Amniotic epithelial cell (primary cell): ENCODE data around the gene PFN4.
A peak's percentile ranks its signal among the peaks of the same experiment; 100 is the strongest.
"Not testable (repeated sequence)": the region's sequence is repeated elsewhere in the genome, so short reads cannot be mapped to it uniquely, and the experiment has no call there.

Source experiments
- DNase-seq: peaks from one replicate; pipeline ENCODE4 v3.0.0-alpha.2; 2010; ENCODE audit warnings: low read depth

Gene PFN4

GRCh38 chr2:24111407-24111901 is 11.7 kb downstream of the PFN4 start:
- DNase-seq: peak; percentile 10

GRCh38 chr2:24110660-24111303 is 12.4 kb downstream of the PFN4 start:
- DNase-seq: no peak

GRCh38 chr2:24109431-24109830 is 13.7 kb downstream of the PFN4 start:
- DNase-seq: not testable (repeated sequence)

GRCh38 chr2:24107336-24107735 is 15.8 kb downstream of the PFN4 start:
- no peak for DNase-seq

GRCh38 chr2:24106786-24107185 is 16.3 kb downstream of the PFN4 start:
- DNase-seq: no peak

- peak; percentile 46 for DNase-seq
These were observed 17.3 kb downstream of the PFN4 start for GRCh38 chr2:24105816-24106215.

GRCh38 chr2:24104906-24105305 is 18.2 kb downstream of the PFN4 start:
- DNase-seq: no peak

GRCh38 chr2:24104110-24104650 is 19.0 kb downstream of the PFN4 start:
- DNase-seq: no peak

- DNase-seq: no peak
These were observed 20.5 kb downstream of the PFN4 start for GRCh38 chr2:24102677-24103076.

GRCh38 chr2:24101992-24102391 is 21.1 kb downstream of the PFN4 start:
- no peak for DNase-seq

- DNase-seq: not testable (repeated sequence)
These were observed 22.4 kb downstream of the PFN4 start for GRCh38 chr2:24100732-24101131.

GRCh38 chr2:24095171-24095677 is 27.9 kb downstream of the PFN4 start:
- DNase-seq: not testable (repeated sequence)

- not testable (repeated sequence) for DNase-seq
These were observed 29.9 kb downstream of the PFN4 start for GRCh38 chr2:24093270-24093669.

- DNase-seq: peak; percentile 83
These were observed 34.2 kb downstream of the PFN4 start for GRCh38 chr2:24088821-24089359.

- DNase-seq: no peak
These were observed 36.1 kb downstream of the PFN4 start for GRCh38 chr2:24087032-24087431.

- DNase-seq: no peak
These were observed 36.9 kb downstream of the PFN4 start for GRCh38 chr2:24086241-24086640.

GRCh38 chr2:24085200-24085489 is 38.0 kb downstream of the PFN4 start:
- no peak for DNase-seq

GRCh38 chr2:24084386-24085199 is 38.5 kb downstream of the PFN4 start, which contains the start of gene TP53I3:
TP53I3 (minus strand) TSS chr2:24084834; CDS start chr2:24084326, 508 bp downstream.
- DNase-seq: peak; percentile 77

GRCh38 chr2:24083567-24084385 is 39.4 kb downstream of the PFN4 start:
- peak; percentile 81 for DNase-seq

GRCh38 chr2:24082787-24083566 is 40.2 kb downstream of the PFN4 start:
- DNase-seq: no peak

- no peak for DNase-seq
These were observed 42.4 kb downstream of the PFN4 start for GRCh38 chr2:24080701-24081100.
